LNCaP clone FGC (cell line): ENCODE data around the gene SLC11A1.

Experiments
- DNase-seq: peaks from one replicate; pipeline ENCODE4 v3.0.0-alpha.2; 2011; ENCODE audit warnings: low read depth
- H3K4me3 ChIP-seq: 2 replicates; pipeline ENCODE4 v1.5.1; 2011; ENCODE audit warnings: mild to moderate bottlenecking, low read depth, low read length, control low read depth
- CTCF ChIP-seq: IDR thresholded peaks from 2 replicates; pipeline ENCODE4 v1.5.1; 2012; ENCODE audit warnings: mild to moderate bottlenecking; ENCODE audit not compliant: control insufficient read depth, insufficient read depth; ENCODE audit errors: extremely low read depth

The SLC11A1 gene

DNA sequence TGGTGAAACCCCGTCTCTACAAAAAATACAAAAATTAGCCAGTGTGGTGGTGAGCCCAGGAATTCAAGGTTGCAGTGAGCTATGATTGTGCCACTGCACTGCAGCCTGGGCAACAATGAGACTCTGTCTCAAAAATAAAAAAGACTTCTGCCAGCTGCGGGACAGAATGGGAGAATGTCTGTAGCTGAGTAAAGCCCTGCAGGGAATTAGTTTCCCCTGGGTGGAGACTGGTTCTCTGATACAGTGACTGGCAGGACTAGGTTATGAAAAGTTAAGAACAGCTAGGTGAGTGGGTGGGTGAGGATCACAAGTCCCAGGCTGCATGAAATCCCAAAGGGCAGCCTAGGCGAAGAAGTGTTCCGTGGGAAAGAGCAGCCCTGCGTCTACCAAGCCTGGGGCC lies 39.2 kb upstream of the SLC11A1 start:
- DNase-seq: no peak
- TF ChIP-seq CTCF: no peak
- H3K4me3 ChIP-seq: no peak overlapping the region

- TF ChIP-seq CTCF: no peak
- DNase-seq: no peak
- H3K4me3 ChIP-seq: no peak overlapping the region
Measured at GRCh38 chr2:218343591-218343990, 38.5 kb upstream of the SLC11A1 start.

DNA sequence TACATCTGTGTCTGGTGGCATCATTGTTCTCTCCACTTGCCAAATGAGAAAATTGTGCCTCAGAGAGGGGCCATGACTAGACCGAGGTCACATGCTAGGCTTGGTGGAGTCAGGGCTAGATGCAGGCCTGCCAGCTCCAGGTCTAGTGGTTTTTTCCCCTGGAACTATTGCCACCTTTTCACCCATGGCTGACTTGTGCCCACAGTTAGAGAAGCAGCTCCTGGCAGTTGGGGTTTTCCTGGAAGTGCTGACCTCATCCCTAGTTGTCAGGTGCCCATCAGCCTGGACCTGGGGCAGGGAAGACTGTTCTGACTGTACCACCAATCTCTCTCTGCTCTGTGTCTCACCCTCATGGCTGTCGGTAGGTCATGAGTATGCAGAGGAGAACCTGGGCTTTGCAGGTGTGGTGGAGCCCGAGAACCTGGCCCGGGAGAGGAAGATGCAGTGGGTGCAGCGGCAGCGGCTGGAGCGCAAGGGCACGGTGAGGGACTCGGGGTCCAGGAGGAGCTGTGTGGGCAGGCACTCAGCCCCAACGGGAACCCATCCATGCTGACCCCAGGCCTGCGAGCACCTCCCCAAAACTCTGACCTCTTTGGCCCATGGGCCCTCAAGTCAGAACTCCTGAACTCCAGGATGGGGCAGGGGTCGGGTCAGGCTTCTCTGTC lies 37.9 kb upstream of the SLC11A1 start:
- DNase-seq: no peak
- no peak for TF ChIP-seq CTCF
- no peak overlapping the region for H3K4me3 ChIP-seq

DNA sequence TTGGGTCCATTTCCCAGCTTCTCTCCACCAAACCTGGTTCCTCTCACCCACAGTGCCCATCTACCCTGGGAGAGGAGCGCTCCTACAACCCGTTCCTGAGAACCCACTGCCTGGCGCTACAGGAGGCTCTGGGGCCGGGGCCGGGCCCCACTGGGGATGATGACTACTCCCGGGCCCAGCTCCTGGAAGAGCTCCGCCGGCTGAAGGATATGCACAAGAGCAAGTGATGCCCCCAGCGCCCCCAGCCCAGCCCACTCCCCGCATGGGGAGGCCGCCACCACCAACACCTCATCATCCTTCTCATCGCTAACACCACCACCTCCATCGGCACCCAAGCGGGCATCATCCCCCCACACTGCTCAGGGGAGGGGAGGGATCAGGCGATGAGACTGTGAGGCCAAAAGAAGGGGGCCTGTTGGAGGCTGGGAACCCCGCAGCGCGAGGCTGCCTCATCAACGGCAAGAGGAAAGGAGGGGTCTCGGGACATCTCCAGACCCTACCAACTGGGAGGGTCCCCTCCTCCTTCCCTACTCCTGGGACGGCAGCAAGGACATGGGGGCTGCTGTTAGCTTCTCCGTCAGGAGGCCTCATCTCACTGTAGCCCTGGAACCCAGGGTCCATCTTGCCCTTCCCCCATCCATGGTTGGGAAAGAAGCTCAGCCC lies 37.2 kb upstream of the SLC11A1 start:
- no peak for TF ChIP-seq CTCF
- DNase-seq: no peak

GRCh38 chr2:218345491-218346236 lies 36.4 kb upstream of the SLC11A1 start:
- TF ChIP-seq CTCF: no peak
- H3K4me3 ChIP-seq: no peak overlapping the region
- DNase-seq: no peak

More for the DNA sequence above, 37.2 kb upstream of the SLC11A1 start:
- H3K4me3 ChIP-seq: no peak overlapping the region

- no peak for TF ChIP-seq CTCF
- no peak overlapping the region for H3K4me3 ChIP-seq
- DNase-seq: no peak
Measured at GRCh38 chr2:218347172-218347571, 34.9 kb upstream of the SLC11A1 start.
